Activated CD4-positive, alpha-beta T cell treated with anti-CD3 and anti-CD28 coated beads for 36 hours (primary cell): ENCODE results near the gene LRMDA. TPM values are rescaled to one million over a fixed set of nuclear protein-coding genes. Genes with fewer than 3 reads are reported as not detected.

ENCODE experiments used
- ATAC-seq: fragments of 200-7000 bp; cut with Tn5 transposase; one replicate; pipeline ENCODE4 v1.10.0; 2021; ENCODE audit warnings: mild to moderate bottlenecking, moderate library complexity
- CTCF ChIA-PET: fragments of 350-600 bp; sonication (Branson Sonifier 250); formaldehyde crosslinking; loops from one replicate; lab custom pipeline; 2021; ENCODE audit warnings: antibody characterized with exemption; lab: Charles Lee
- POLR2A ChIA-PET: fragments of 350-600 bp; sonication (Branson Sonifier 250); formaldehyde crosslinking; loops from one replicate; lab custom pipeline; 2021; ENCODE audit warnings: antibody characterized with exemption, inconsistent platforms; lab: Charles Lee
- DNase-seq: peaks from one replicate; pipeline ENCODE4 v3.0.0-alpha.2; 2020
- H3K27ac Mint-ChIP-seq: one replicate; pipeline ENCODE4 v1.8.0; 2021; ENCODE audit warnings: mixed read lengths
- H3K27me3 Mint-ChIP-seq: one replicate; pipeline ENCODE4 v1.8.0; 2021; ENCODE audit warnings: mixed read lengths
- H3K36me3 Mint-ChIP-seq: one replicate; pipeline ENCODE4 v1.8.0; 2021; ENCODE audit warnings: low read depth, mixed read lengths
- H3K4me1 Mint-ChIP-seq: one replicate; pipeline ENCODE4 v1.8.0; 2021; ENCODE audit warnings: mixed read lengths
- H3K4me3 Mint-ChIP-seq: one replicate; pipeline ENCODE4 v1.8.0; 2021; ENCODE audit warnings: mild to moderate bottlenecking, moderate library complexity, mixed read lengths
- H3K9me3 Mint-ChIP-seq: one replicate; pipeline ENCODE4 v1.8.0; 2021; ENCODE audit warnings: low read depth, mixed read lengths
- intact Hi-C, 2 experiments: fragments of 100-400 bp; cut with DNase I in 1 of 2; cut with micrococcal nuclease in 1 of 2; formaldehyde crosslinking; loops; one replicate each; pipeline versions ENCODE4 v1.14.2 to v1.15.1; 2022 to 2024; cut with DNase I, micrococcal nuclease
- total RNA-seq, 2 experiments: library from RNA; stranded (reverse); gene quantifications; one replicate each; pipeline ENCODE4 v1.2.3, GENCODE V29; 2021

LRMDA gene
- total RNA-seq, 2 experiments from 2014 or later = not detected

DNA sequence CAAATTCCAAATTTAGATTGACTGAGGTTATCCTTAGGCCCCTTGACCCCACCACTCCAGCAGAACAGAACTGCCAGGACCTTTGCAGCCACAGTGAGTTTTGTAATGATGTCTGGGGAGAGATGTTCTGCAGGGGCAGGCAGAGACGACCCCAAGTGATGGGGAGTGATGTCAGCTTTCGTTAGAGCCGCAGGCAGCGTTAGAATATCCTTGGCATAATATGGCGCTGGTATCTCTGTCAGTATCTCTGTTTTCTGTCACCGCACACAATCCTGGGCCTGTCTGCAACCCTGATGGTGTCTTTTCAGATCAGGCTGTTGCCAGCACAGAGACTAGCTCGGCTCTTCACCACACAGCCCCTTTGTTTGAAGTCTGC is 1122.6 kb downstream of the LRMDA start:
- Mint-ChIP-seq H3K9me3 (no peaks in the 10 kb centered on the region), H3K27me3 (no peaks in the 10 kb centered on the region), H3K4me1 (no peaks in the 10 kb centered on the region), H3K27ac (no peak overlapping the region), H3K36me3 (no peaks in the 10 kb centered on the region), H3K4me3 (no peak overlapping the region)
- intact Hi-C loops = no loop called here
- CTCF ChIA-PET = no interaction called here
- POLR2A ChIA-PET = no interaction called here
- no peak for DNase-seq
- no peak for ATAC-seq

DNA sequence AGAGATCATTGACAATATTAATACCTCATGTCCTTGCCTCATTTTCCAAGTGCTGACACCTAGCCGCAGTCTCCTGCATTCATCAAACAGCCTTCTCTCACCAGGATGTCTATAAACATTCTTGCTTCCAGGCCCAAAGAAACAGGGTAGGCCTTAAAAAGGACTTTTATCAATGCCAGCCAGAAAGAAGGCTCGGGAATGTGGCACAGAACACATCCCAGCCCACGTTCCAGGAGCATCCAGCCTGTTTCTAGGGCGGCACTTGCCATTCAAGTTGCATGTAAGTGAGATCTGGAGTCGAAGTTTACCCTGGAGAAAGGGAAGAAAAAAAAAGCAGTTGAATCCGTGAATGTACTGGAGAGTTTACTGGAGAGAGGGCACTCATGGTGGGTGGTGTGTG is 1123.1 kb downstream of the LRMDA start:
- Mint-ChIP-seq H3K36me3 (no peaks in the 10 kb centered on the region), H3K27ac (no peak overlapping the region), H3K27me3 (no peaks in the 10 kb centered on the region), H3K9me3 (no peaks in the 10 kb centered on the region), H3K4me3 (no peak overlapping the region), H3K4me1 (no peaks in the 10 kb centered on the region)
- DNase-seq (no peak), ATAC-seq (no peak)
- ChIA-PET POLR2A (no interaction called here), CTCF (no interaction called here)
- intact Hi-C loops = no loop called here

- POLR2A ChIA-PET = no interaction called here
- Mint-ChIP-seq H3K4me1 (no peaks in the 10 kb centered on the region), H3K4me3 (no peak overlapping the region), H3K27ac (no peak overlapping the region), H3K36me3 (no peaks in the 10 kb centered on the region), H3K27me3 (no peaks in the 10 kb centered on the region), H3K9me3 (no peaks in the 10 kb centered on the region)
- ATAC-seq (no peak), DNase-seq (no peak)
- intact Hi-C loops = no loop called here
- CTCF ChIA-PET = no interaction called here
Observed at GRCh38 chr10:76555067-76555670, 1123.7 kb downstream of the LRMDA start.

DNA sequence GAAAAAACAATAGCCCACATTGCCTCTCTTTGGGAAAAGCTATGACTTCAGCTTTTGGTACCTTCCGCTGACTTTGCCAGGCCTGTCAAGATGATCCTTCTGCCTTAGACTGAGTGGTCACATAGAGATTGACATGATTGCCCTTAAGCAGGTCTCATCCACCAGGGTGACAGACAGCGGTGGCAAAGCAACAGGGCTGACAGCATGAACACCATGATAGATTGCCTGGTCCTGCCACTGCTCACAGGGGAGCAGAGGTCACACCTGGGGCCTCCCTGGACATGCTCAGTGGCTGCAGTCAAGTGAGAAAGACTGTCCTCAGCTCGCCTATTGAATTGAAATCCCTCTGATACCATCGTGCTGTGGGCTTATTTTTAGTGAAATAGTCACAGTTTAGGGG is 1125.9 kb downstream of the LRMDA start:
- ATAC-seq (no peak), DNase-seq (no peak)
- Mint-ChIP-seq H3K36me3 (no peaks in the 10 kb centered on the region), H3K27me3 (peaks cover 2% of the 10 kb centered on the region), H3K4me3 (no peak overlapping the region), H3K27ac (no peak overlapping the region), H3K9me3 (no peaks in the 10 kb centered on the region), H3K4me1 (no peaks in the 10 kb centered on the region)
- intact Hi-C loops = no loop called here
- ChIA-PET POLR2A (no interaction called here), CTCF (interaction anchor here (0.8 to 1.4 kb wide), 2 partner anchors 10 to 11 kb away, joined by 3 read pairs; no protein-coding TSS in a partner anchor)

DNA sequence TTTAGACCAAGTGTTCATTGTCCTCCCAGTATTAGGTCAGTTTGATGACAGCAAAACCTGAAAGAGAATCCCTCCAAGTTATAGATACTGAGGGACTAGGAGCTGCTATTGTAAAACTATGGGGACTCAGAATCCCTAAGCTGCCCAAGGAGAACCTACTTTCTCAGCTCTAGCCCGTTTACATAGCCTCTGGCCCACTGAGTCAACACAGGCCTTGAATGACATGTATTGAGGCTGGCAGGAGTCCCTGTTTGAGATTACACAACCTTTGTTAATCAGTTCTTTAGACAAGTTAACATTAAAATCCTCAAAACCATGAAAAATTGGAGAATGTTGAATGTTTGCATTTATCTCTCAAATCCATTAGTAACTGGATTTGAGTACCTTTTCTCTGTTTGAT is 1127.2 kb downstream of the LRMDA start:
- intact Hi-C loops = no loop called here
- POLR2A ChIA-PET = no interaction called here
- Mint-ChIP-seq H3K4me1 (no peaks in the 10 kb centered on the region), H3K27me3 (peaks cover 2% of the 10 kb centered on the region), H3K4me3 (no peak overlapping the region), H3K9me3 (no peaks in the 10 kb centered on the region), H3K27ac (no peak overlapping the region), H3K36me3 (no peaks in the 10 kb centered on the region)
- ATAC-seq (no peak), DNase-seq (no peak)
- CTCF ChIA-PET = no interaction called here

- H3K4me3 Mint-ChIP-seq = no peak overlapping the region
- CTCF ChIA-PET = interaction anchor here (0.6 kb wide), 1 partner anchor 37 kb away, joined by 3 read pairs; no protein-coding TSS in a partner anchor
- ATAC-seq (no peak), DNase-seq (no peak)
- no peaks in the 10 kb centered on the region for H3K9me3 Mint-ChIP-seq
- POLR2A ChIA-PET = no interaction called here
- H3K27me3 Mint-ChIP-seq = peaks cover 2% of the 10 kb centered on the region
- H3K4me1 Mint-ChIP-seq = no peaks in the 10 kb centered on the region
- no peaks in the 10 kb centered on the region for H3K36me3 Mint-ChIP-seq
- intact Hi-C loops = no loop called here
- no peak overlapping the region for H3K27ac Mint-ChIP-seq
Observed at GRCh38 chr10:76558996-76559891, 1127.8 kb downstream of the LRMDA start.

GRCh38 chr10:76559892-76560220 is 1128.4 kb downstream of the LRMDA start:
- no peak for ATAC-seq
- CTCF ChIA-PET = interaction anchor here (0.6 kb wide), 1 partner anchor 37 kb away, joined by 3 read pairs; no protein-coding TSS in a partner anchor

DNA sequence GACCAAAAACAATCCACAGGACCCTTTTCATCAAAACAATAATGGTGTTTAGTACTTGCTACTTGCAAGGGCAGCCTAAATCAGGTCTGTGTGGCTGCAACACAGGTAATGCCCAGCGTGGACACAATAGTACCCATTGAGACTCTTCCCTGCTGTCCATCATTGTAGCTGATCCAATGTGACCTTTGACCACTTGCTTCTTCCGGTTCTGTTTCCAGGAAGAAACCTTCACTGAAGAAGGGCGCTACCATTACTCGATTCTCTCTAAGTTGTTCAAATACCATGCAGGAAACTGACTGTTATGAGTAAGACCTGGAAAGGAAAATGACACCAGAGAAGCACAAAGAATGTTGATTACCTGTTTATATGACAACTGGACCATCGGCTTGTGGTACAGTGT is 1128.9 kb downstream of the LRMDA start:
- ATAC-seq (no peak), DNase-seq (no peak)
- Mint-ChIP-seq H3K27ac (no peak overlapping the region), H3K36me3 (no peaks in the 10 kb centered on the region), H3K4me1 (no peaks in the 10 kb centered on the region), H3K9me3 (peaks cover 2% of the 10 kb centered on the region), H3K27me3 (peaks cover 2% of the 10 kb centered on the region), H3K4me3 (no peak overlapping the region)
- intact Hi-C loops = no loop called here
- CTCF ChIA-PET = no interaction called here
- POLR2A ChIA-PET = no interaction called here

More at GRCh38 chr10:76559892-76560220, 1128.4 kb downstream of the LRMDA start:
- no peaks in the 10 kb centered on the region for H3K36me3 Mint-ChIP-seq
- no peak overlapping the region for H3K27ac Mint-ChIP-seq
- no peak for DNase-seq
- peaks cover 2% of the 10 kb centered on the region for H3K9me3 Mint-ChIP-seq
- POLR2A ChIA-PET = no interaction called here
- no peak overlapping the region for H3K4me3 Mint-ChIP-seq
- intact Hi-C loops = no loop called here
- H3K27me3 Mint-ChIP-seq = peaks cover 2% of the 10 kb centered on the region
- no peaks in the 10 kb centered on the region for H3K4me1 Mint-ChIP-seq

- Mint-ChIP-seq H3K4me3 (no peak overlapping the region), H3K27ac (no peak overlapping the region), H3K36me3 (no peaks in the 10 kb centered on the region), H3K4me1 (no peaks in the 10 kb centered on the region), H3K9me3 (peaks cover 5% of the 10 kb centered on the region), H3K27me3 (peaks cover 2% of the 10 kb centered on the region)
- no peak for ATAC-seq
- intact Hi-C loops = no loop called here
- ChIA-PET POLR2A (no interaction called here), CTCF (interaction anchor here (0.7 kb wide), 1 partner anchor 30 kb away, joined by 3 read pairs; no protein-coding TSS in a partner anchor)
- DNase-seq = no peak
Observed at GRCh38 chr10:76563286-76563685, 1131.9 kb downstream of the LRMDA start.

DNA sequence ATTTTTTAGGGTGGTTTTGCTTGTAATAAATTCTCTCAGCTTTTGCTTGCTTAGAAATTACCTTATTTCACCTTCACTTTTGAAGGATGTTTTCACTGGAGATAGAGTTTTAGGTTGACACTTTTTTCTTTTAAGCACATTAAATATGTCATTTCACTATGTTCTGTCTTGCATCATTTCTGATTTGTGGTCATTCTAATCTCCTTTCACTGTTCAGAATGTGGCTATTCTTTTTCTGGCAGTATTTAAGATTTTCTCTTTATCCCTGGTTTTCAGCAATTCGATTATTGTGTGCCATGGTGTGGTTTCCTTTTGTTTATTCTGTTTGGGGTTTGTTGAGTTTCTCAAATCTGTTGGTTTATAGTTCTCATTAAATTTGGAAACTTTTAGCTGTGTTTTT is 1140.6 kb downstream of the LRMDA start:
- ChIA-PET CTCF (interaction anchor here (0.6 to 1.0 kb wide), 2 partner anchors 20 to 26 kb away, joined by 3 read pairs; no protein-coding TSS in a partner anchor), POLR2A (no interaction called here)
- no peak overlapping the region for H3K27ac Mint-ChIP-seq
- DNase-seq = no peak
- no peaks in the 10 kb centered on the region for H3K36me3 Mint-ChIP-seq
- no peak for ATAC-seq
- no peaks in the 10 kb centered on the region for H3K4me1 Mint-ChIP-seq
- H3K27me3 Mint-ChIP-seq = no peaks in the 10 kb centered on the region
- peaks cover 3% of the 10 kb centered on the region for H3K9me3 Mint-ChIP-seq
- intact Hi-C loops = no loop called here
- no peak overlapping the region for H3K4me3 Mint-ChIP-seq

GRCh38 chr10:76576276-76576962 is 1145.0 kb downstream of the LRMDA start:
- no peak overlapping the region for H3K27ac Mint-ChIP-seq
- DNase-seq (no peak), ATAC-seq (no peak)
- no peaks in the 10 kb centered on the region for H3K27me3 Mint-ChIP-seq
- intact Hi-C loops = no loop called here
- H3K36me3 Mint-ChIP-seq = no peaks in the 10 kb centered on the region
- no peak overlapping the region for H3K4me3 Mint-ChIP-seq
- H3K9me3 Mint-ChIP-seq = peaks cover 4% of the 10 kb centered on the region
- no peaks in the 10 kb centered on the region for H3K4me1 Mint-ChIP-seq
- POLR2A ChIA-PET = no interaction called here
- CTCF ChIA-PET = no interaction called here
